GM23338 (cell line): ENCODE data around the gene LENEP. TPM values are rescaled to one million over a fixed set of nuclear protein-coding genes. Genes with fewer than 3 reads are reported as not detected.

Experiments
- ATAC-seq: fragments of 200-7000 bp; cut with Tn5 transposase; 3 replicates; pipeline ENCODE4 v1.9.1; 2020
- DNase-seq: peaks from one replicate; pipeline ENCODE4 v3.0.0-alpha.2; 2015; ENCODE audit warnings: low spot score
- H2AFZ ChIP-seq: fragments of 200-600 bp; sonication (generic); 2 replicates; pipeline ENCODE4 v1.8.0; 2016; ENCODE audit warnings: antibody characterized with exemption, mild to moderate bottlenecking, moderate library complexity
- H3F3A ChIP-seq: fragments of 200-600 bp; sonication (generic); replicated peaks from 2 replicates; pipeline ENCODE4 v1.8.0; 2017; ENCODE audit warnings: antibody characterized with exemption, mixed run types, low read depth
- H3K27ac ChIP-seq: fragments of 200-600 bp; sonication (generic); 2 replicates; pipeline ENCODE4 v1.6.1; 2016; ENCODE audit warnings: low read depth
- H3K27me3 ChIP-seq: fragments of 200-600 bp; sonication (generic); 2 replicates; pipeline ENCODE4 v1.8.0; 2016; ENCODE audit warnings: mild to moderate bottlenecking, mixed run types, moderate library complexity; ENCODE audit not compliant: insufficient read depth
- H3K36me3 ChIP-seq: fragments of 200-600 bp; sonication (generic); 2 replicates; pipeline ENCODE4 v1.8.0; 2016; ENCODE audit warnings: mild to moderate bottlenecking; ENCODE audit not compliant: insufficient read depth
- H3K4me1 ChIP-seq: fragments of 200-600 bp; sonication (generic); 2 replicates; pipeline ENCODE4 v1.8.0; 2016; ENCODE audit warnings: mild to moderate bottlenecking, moderate library complexity; ENCODE audit not compliant: insufficient read depth
- H3K4me2 ChIP-seq: fragments of 200-600 bp; sonication (generic); 2 replicates; pipeline ENCODE4 v1.7.1; 2017; ENCODE audit warnings: mixed run types
- H3K4me3 ChIP-seq: fragments of 200-600 bp; sonication (generic); 2 replicates; pipeline ENCODE4 v1.6.1; 2016; ENCODE audit warnings: mixed run types
- H3K79me2 ChIP-seq: fragments of 200-600 bp; sonication (generic); replicated peaks from 2 replicates; pipeline ENCODE4 v1.8.0; 2017; ENCODE audit warnings: mild to moderate bottlenecking; ENCODE audit not compliant: insufficient read depth
- H3K9me2 ChIP-seq: fragments of 200-600 bp; sonication (generic); 2 replicates; pipeline ENCODE4 v1.8.0; 2017; ENCODE audit not compliant: insufficient read depth
- H4K20me1 ChIP-seq: fragments of 200-600 bp; sonication (generic); replicated peaks from 2 replicates; pipeline ENCODE4 v1.8.0; 2017; ENCODE audit warnings: mild to moderate bottlenecking; ENCODE audit not compliant: insufficient read depth
- H3K27ac Mint-ChIP-seq: 2 replicates; pipeline ENCODE4 v1.8.0; 2020; ENCODE audit warnings: inconsistent platforms, mild to moderate bottlenecking, moderate library complexity, mixed read lengths
- H3K27me3 Mint-ChIP-seq: 3 replicates; pipeline ENCODE4 v1.8.0; 2022; ENCODE audit warnings: low read depth, mild to moderate bottlenecking, moderate library complexity, mixed read lengths, inconsistent platforms; ENCODE audit not compliant: insufficient read depth, poor library complexity
- H3K36me3 Mint-ChIP-seq: 3 replicates; pipeline ENCODE4 v1.8.0; 2021; ENCODE audit warnings: low read depth, mild to moderate bottlenecking, inconsistent platforms, moderate library complexity, mixed read lengths
- H3K4me1 Mint-ChIP-seq: 3 replicates; pipeline ENCODE4 v1.8.0; 2020; ENCODE audit warnings: mild to moderate bottlenecking, inconsistent platforms, mixed read lengths
- H3K4me3 Mint-ChIP-seq: 3 replicates; pipeline ENCODE4 v1.8.0; 2021; ENCODE audit warnings: moderate library complexity, mild to moderate bottlenecking, inconsistent platforms, mixed read lengths
- H3K9me3 Mint-ChIP-seq: 3 replicates; pipeline ENCODE4 v1.8.0; 2020; ENCODE audit warnings: moderate library complexity, mild to moderate bottlenecking, inconsistent platforms, mixed read lengths
- CREB1 ChIP-seq: fragments of 250-450 bp; sonication (Bioruptor Pico); IDR thresholded peaks from 2 replicates; pipeline ENCODE4 v1.5.0; 2020; ENCODE audit warnings: low read depth, mild to moderate bottlenecking, moderate library complexity
- EZH2phosphoT487 ChIP-seq: fragments of 200-600 bp; sonication (generic); IDR thresholded peaks from one replicate; pipeline ENCODE4 v1.8.1; 2018; ENCODE audit warnings: antibody characterized with exemption; ENCODE audit not compliant: unreplicated experiment
- JUNB ChIP-seq: IDR thresholded peaks from one replicate; pipeline ENCODE4 v1.6.1; 2016; ENCODE audit warnings: antibody characterized with exemption; ENCODE audit not compliant: unreplicated experiment
- NANOG ChIP-seq: IDR thresholded peaks from 2 replicates; pipeline ENCODE4 v1.6.1; 2016; ENCODE audit warnings: antibody characterized with exemption, borderline replicate concordance
- POLR2AphosphoS5 ChIP-seq: IDR thresholded peaks from 2 replicates; pipeline ENCODE4 v1.6.1; 2016; ENCODE audit warnings: antibody characterized with exemption, low read depth
- STAT1 ChIP-seq: IDR thresholded peaks from one replicate; pipeline ENCODE4 v1.6.1; 2016; ENCODE audit warnings: antibody characterized with exemption; ENCODE audit not compliant: unreplicated experiment
- ZNF114 ChIP-seq: fragments of 250-450 bp; sonication (Bioruptor Pico); IDR thresholded peaks from 2 replicates; pipeline ENCODE4 v1.5.0; 2020; ENCODE audit warnings: mild to moderate bottlenecking, moderate library complexity
- ZNF331 ChIP-seq: fragments of 250-450 bp; sonication (Bioruptor Pico); IDR thresholded peaks from 2 replicates; pipeline ENCODE4 v1.5.0; 2020; ENCODE audit warnings: low read depth, mild to moderate bottlenecking, moderate library complexity
- polyA plus RNA-seq: library from polyadenylated mRNA; unstranded; fragments of >200 nt; fragmentation: Nextera tagmentation; extraction: Ambion mirVana; gene quantifications from 2 replicates; pipeline ENCODE4 v1.2.1, GENCODE V29; 2016
- total RNA-seq: library from RNA; depleted of rRNA; stranded (reverse); fragments of >200 nt; shearing (Covaris generic); gene quantifications from 2 replicates; pipeline ENCODE4 v1.2.3, GENCODE V29; 2014
- TF ChIP-seq, protein P1 (sequence below), 2 experiments: fragments of 200-600 bp in 1 of 2; sonication (generic) in 1 of 2; conservative IDR thresholded peaks; 2 replicates each; pipeline versions ENCODE4 v1.5.1 to v1.6.1; 2016 to 2017; ENCODE audit warnings: antibody characterized with exemption in 2 of 2, low read depth in 2 of 2, mild to moderate bottlenecking in 2 of 2, moderate library complexity in 1 of 2
- TF ChIP-seq, protein P2 (sequence below): IDR thresholded peaks from one replicate; pipeline ENCODE4 v1.6.1; 2018; ENCODE audit warnings: antibody characterized with exemption; ENCODE audit not compliant: unreplicated experiment
- TF ChIP-seq, protein P3 (sequence below): IDR thresholded peaks from 2 replicates; pipeline ENCODE4 v1.6.1; 2016; ENCODE audit warnings: antibody characterized with exemption

LENEP gene
- total and polyA plus RNA-seq, 2 experiments from 2014 or later, result 1.6 TPM; not detected in 1

DNA sequence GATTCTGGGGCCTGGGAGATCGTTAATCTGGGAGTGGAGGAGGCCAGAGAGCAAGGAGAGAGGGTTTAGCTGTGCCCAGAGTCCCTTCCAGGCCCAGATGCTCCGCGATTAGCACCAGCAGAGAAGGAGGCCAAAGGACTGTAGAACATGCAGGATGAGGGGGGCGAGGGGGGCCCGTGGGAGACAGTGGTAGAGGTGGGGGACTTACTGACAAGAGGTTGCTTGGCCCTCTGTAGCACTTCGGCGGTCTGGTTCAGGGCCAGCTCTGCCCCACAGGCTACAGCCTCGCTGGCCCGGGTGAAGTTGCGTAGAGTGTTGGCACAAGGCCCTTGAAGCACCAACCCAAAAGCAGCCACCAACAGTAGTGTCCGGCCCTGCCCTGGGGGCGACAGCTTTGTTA is 39.5 kb downstream of the LENEP start:
- no peaks in the 10 kb centered on the region for H3K4me1 ChIP-seq
- ATAC-seq (no peak), DNase-seq (no peak)
- no peaks in the 10 kb centered on the region for H3K79me2 ChIP-seq
- no peak overlapping the region for H3K4me3 Mint-ChIP-seq
- TF ChIP-seq ZNF331 (CRISPR knock-in tag), result no peak
- no peak for TF ChIP-seq STAT1
- no peak for TF ChIP-seq NANOG
- no peak for TF ChIP-seq ZNF114 (CRISPR knock-in tag)
- TF ChIP-seq, protein P1, sequence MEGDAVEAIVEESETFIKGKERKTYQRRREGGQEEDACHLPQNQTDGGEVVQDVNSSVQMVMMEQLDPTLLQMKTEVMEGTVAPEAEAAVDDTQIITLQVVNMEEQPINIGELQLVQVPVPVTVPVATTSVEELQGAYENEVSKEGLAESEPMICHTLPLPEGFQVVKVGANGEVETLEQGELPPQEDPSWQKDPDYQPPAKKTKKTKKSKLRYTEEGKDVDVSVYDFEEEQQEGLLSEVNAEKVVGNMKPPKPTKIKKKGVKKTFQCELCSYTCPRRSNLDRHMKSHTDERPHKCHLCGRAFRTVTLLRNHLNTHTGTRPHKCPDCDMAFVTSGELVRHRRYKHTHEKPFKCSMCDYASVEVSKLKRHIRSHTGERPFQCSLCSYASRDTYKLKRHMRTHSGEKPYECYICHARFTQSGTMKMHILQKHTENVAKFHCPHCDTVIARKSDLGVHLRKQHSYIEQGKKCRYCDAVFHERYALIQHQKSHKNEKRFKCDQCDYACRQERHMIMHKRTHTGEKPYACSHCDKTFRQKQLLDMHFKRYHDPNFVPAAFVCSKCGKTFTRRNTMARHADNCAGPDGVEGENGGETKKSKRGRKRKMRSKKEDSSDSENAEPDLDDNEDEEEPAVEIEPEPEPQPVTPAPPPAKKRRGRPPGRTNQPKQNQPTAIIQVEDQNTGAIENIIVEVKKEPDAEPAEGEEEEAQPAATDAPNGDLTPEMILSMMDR (conservative IDR thresholded peaks at IDR 0.05; ENCODE audit: low read depth in 2 of 2), result no peak
- TF ChIP-seq, protein P2, sequence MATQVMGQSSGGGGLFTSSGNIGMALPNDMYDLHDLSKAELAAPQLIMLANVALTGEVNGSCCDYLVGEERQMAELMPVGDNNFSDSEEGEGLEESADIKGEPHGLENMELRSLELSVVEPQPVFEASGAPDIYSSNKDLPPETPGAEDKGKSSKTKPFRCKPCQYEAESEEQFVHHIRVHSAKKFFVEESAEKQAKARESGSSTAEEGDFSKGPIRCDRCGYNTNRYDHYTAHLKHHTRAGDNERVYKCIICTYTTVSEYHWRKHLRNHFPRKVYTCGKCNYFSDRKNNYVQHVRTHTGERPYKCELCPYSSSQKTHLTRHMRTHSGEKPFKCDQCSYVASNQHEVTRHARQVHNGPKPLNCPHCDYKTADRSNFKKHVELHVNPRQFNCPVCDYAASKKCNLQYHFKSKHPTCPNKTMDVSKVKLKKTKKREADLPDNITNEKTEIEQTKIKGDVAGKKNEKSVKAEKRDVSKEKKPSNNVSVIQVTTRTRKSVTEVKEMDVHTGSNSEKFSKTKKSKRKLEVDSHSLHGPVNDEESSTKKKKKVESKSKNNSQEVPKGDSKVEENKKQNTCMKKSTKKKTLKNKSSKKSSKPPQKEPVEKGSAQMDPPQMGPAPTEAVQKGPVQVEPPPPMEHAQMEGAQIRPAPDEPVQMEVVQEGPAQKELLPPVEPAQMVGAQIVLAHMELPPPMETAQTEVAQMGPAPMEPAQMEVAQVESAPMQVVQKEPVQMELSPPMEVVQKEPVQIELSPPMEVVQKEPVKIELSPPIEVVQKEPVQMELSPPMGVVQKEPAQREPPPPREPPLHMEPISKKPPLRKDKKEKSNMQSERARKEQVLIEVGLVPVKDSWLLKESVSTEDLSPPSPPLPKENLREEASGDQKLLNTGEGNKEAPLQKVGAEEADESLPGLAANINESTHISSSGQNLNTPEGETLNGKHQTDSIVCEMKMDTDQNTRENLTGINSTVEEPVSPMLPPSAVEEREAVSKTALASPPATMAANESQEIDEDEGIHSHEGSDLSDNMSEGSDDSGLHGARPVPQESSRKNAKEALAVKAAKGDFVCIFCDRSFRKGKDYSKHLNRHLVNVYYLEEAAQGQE, result no peak
- TF ChIP-seq EZH2phosphoT487, result no peak
- no peak for TF ChIP-seq POLR2AphosphoS5
- TF ChIP-seq JUNB, result no peak
- no peaks in the 10 kb centered on the region for H3K9me2 ChIP-seq
- no peak overlapping the region for H3K4me3 ChIP-seq
- no peaks in the 10 kb centered on the region for H3F3A ChIP-seq
- no peak overlapping the region for H3K4me2 ChIP-seq
- H3K36me3 Mint-ChIP-seq, result no peaks in the 10 kb centered on the region
- peaks cover 5% of the 10 kb centered on the region; the same call in 1 of the 3 replicates for H3K4me1 Mint-ChIP-seq
- H3K27me3 ChIP-seq, result no peaks in the 10 kb centered on the region
- H3K9me3 Mint-ChIP-seq, result no peaks in the 10 kb centered on the region
- no peak overlapping the region for H2AFZ ChIP-seq
- no peak overlapping the region for H3K27ac Mint-ChIP-seq
- H3K27ac ChIP-seq, result no peak overlapping the region
- H3K36me3 ChIP-seq, result no peaks in the 10 kb centered on the region
- no peaks in the 10 kb centered on the region for H4K20me1 ChIP-seq
- H3K27me3 Mint-ChIP-seq, result peaks cover 8% of the 10 kb centered on the region

DNA sequence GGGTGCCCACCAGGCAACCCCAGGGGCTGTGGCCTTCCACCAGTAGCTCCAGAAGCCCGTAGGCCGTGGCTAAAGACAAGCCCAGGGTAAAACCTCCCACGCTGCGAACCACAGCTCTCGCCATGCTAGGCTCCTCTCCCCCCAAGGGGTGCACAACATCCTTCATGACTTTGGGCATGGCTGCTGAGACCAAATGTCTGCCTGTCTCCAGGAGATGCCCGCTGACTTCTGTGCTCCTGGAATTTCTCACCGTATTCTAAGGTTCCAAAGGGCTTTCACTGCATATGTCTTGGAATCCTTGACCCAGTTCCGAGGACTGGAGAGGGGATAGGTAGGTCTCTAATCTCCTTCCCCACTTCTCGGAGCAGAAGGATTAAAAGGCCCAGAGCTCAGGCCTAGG is 40.1 kb downstream of the LENEP start, which contains the start of the genes DCST1 and DCST2:
TSS of gene DCST1 (plus strand) at position 301 of the 400 bp plus-strand sequence. CDS start 213 bp downstream, outside the sequence.
TSS of gene DCST2 (minus strand) at position 258 of the 400 bp plus-strand sequence. CDS start at position 178, 80 bp downstream.
- Histone ChIP-seq H4K20me1 (no peaks in the 10 kb centered on the region), H3F3A (no peaks in the 10 kb centered on the region), H3K79me2 (no peaks in the 10 kb centered on the region), H3K27me3 (no peaks in the 10 kb centered on the region), H3K9me2 (no peaks in the 10 kb centered on the region), H3K4me2 (no peak within 1 kb of the TSS), H3K4me3 (no peak within 1 kb of the TSS), H3K4me1 (no peaks in the 10 kb centered on the region), H2AFZ (no peak within 1 kb of the TSS), H3K27ac (no peak within 1 kb of the TSS), H3K36me3 (no peaks in the 10 kb centered on the region)
- Mint-ChIP-seq H3K27ac (no peak within 1 kb of the TSS), H3K27me3 (peaks cover 10% of the 10 kb centered on the region), H3K9me3 (no peaks in the 10 kb centered on the region), H3K4me3 (no peak within 1 kb of the TSS; the same call in 2 of the 3 replicates), H3K36me3 (no peaks in the 10 kb centered on the region), H3K4me1 (peaks cover 5% of the 10 kb centered on the region; the same call in 1 of the 3 replicates)
- no peak for ATAC-seq
- DNase-seq, result no peak
- TF ChIP-seq EZH2phosphoT487 (no peak), POLR2AphosphoS5 (no peak), CREB1 (CRISPR knock-in tag) (no peak), STAT1 (no peak)
- TF ChIP-seq, protein P3, sequence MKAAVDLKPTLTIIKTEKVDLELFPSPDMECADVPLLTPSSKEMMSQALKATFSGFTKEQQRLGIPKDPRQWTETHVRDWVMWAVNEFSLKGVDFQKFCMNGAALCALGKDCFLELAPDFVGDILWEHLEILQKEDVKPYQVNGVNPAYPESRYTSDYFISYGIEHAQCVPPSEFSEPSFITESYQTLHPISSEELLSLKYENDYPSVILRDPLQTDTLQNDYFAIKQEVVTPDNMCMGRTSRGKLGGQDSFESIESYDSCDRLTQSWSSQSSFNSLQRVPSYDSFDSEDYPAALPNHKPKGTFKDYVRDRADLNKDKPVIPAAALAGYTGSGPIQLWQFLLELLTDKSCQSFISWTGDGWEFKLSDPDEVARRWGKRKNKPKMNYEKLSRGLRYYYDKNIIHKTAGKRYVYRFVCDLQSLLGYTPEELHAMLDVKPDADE, result no peak
- TF ChIP-seq, protein P2, result no peak
